HG03095 (cell line): Measurements from ENCODE around the gene NMU.
"Not testable (repeated sequence)": the region's sequence is repeated elsewhere in the genome, so short reads cannot be mapped to it uniquely, and the experiment has no call there.

Experiments
- ATAC-seq: cut with Tn5 transposase; IDR thresholded peaks from one replicate; pipeline ENCODE4 v1.9.1; 2021; ENCODE audit warnings: moderate library complexity; ENCODE audit not compliant: unreplicated experiment

NMU gene

GRCh38 chr4:55635741-55636655 lies at the start of gene NMU:
Gene NMU, minus strand, starts transcription at chr4:55636298. Its CDS starts 106 bp downstream, at chr4:55636192.
- ATAC-seq = no peak

GRCh38 chr4:55684276-55684675 lies 48.2 kb upstream of the NMU start:
- no peak for ATAC-seq

GRCh38 chr4:55682797-55683196 lies 46.7 kb upstream of the NMU start:
- ATAC-seq = not testable (repeated sequence)

GRCh38 chr4:55682295-55682694 lies 46.2 kb upstream of the NMU start:
- ATAC-seq = no peak

- ATAC-seq = no peak
Observed at GRCh38 chr4:55681430-55681829, 45.3 kb upstream of the NMU start.

GRCh38 chr4:55675196-55675793 lies 39.2 kb upstream of the NMU start:
- no peak for ATAC-seq

GRCh38 chr4:55673424-55673823 lies 37.3 kb upstream of the NMU start:
- ATAC-seq = no peak

- no peak for ATAC-seq
Observed at GRCh38 chr4:55671667-55672066, 35.6 kb upstream of the NMU start.

GRCh38 chr4:55670695-55671094 lies 34.6 kb upstream of the NMU start:
- ATAC-seq = no peak

- no peak for ATAC-seq
Observed at GRCh38 chr4:55668449-55668848, 32.4 kb upstream of the NMU start.

GRCh38 chr4:55666535-55666934 lies 30.4 kb upstream of the NMU start:
- no peak for ATAC-seq

- ATAC-seq = no peak
Observed at GRCh38 chr4:55663145-55663544, 27.0 kb upstream of the NMU start.

- ATAC-seq = no peak
Observed at GRCh38 chr4:55661398-55662056, 25.4 kb upstream of the NMU start.

- ATAC-seq = no peak
Observed at GRCh38 chr4:55658657-55659056, 22.6 kb upstream of the NMU start.

- ATAC-seq = no peak
Observed at GRCh38 chr4:55654131-55654530, 18.0 kb upstream of the NMU start.

GRCh38 chr4:55650483-55650882 lies 14.4 kb upstream of the NMU start:
- no peak for ATAC-seq

GRCh38 chr4:55637272-55637820 lies 1.2 kb upstream of the NMU start:
- no peak for ATAC-seq

GRCh38 chr4:55636656-55636999 lies 530 bp upstream of the NMU start:
- no peak for ATAC-seq

- no peak for ATAC-seq
Observed at GRCh38 chr4:55635282-55635681, 816 bp downstream of the NMU start.

GRCh38 chr4:55634417-55635128 lies 1.5 kb downstream of the NMU start:
- no peak for ATAC-seq

- no peak for ATAC-seq
Observed at GRCh38 chr4:55633903-55634302, 2.2 kb downstream of the NMU start.
